Upper lobe of left lung (tissue), 6 donors: ENCODE measurements around the gene PDLIM1. TPM values are rescaled to one million over a fixed set of nuclear protein-coding genes. Genes with fewer than 3 reads are reported as not detected.

Experiments
- ATAC-seq, 2 donors: fragments of 200-7000 bp; cut with Tn5 transposase; one replicate each; pipeline ENCODE4 v1.9.1; 2022; ENCODE audit warnings: mild to moderate bottlenecking in 2 of 2, moderate library complexity in 2 of 2; ENCODE audit not compliant: low FRiP score in 2 of 2
- DNase-seq, 2 donors: peaks; one replicate each; pipeline ENCODE4 v3.0.0-alpha.2; 2019 to 2020
- H3K27ac ChIP-seq, 4 donors: fragments of 200-600 bp; sonication (generic); one replicate each; pipeline ENCODE4 v1.5.1; 2016 to 2019
- H3K27me3 ChIP-seq, 4 donors: fragments of 200-600 bp; sonication (generic); one replicate each; pipeline ENCODE4 v1.5.1; 2017 to 2019
- H3K36me3 ChIP-seq, 4 donors: fragments of 200-600 bp; sonication (generic); one replicate each; pipeline ENCODE4 v1.5.1; 2016 to 2019
- H3K4me1 ChIP-seq, 4 donors: fragments of 200-600 bp; sonication (generic); one replicate each; pipeline ENCODE4 v1.5.1; 2018 to 2019
- H3K4me3 ChIP-seq, 4 donors: fragments of 200-600 bp; sonication (generic); one replicate each; pipeline ENCODE4 v1.5.1; 2017 to 2019; ENCODE audit warnings: mild to moderate bottlenecking in 2 of 4, moderate library complexity in 1 of 4
- H3K9me3 ChIP-seq, 4 donors: fragments of 200-600 bp; sonication (generic); one replicate each; pipeline ENCODE4 v1.5.1; 2018 to 2019
- EP300 ChIP-seq, 4 donors: sonication (generic); formaldehyde crosslinking; IDR thresholded peaks; one replicate each; pipeline ENCODE4 v1.5.1; 2017; ENCODE audit warnings: antibody characterized with exemption in 4 of 4, control low read depth in 2 of 4
- POLR2A ChIP-seq, 4 donors: fragments of 450-650 bp; IDR thresholded peaks; one replicate each; pipeline ENCODE4 v1.5.1; 2016 to 2017; ENCODE audit warnings: antibody characterized with exemption in 4 of 4, mild to moderate bottlenecking in 2 of 4
- POLR2AphosphoS5 ChIP-seq, 2 donors: sonication (generic); formaldehyde crosslinking; IDR thresholded peaks; one replicate each; pipeline ENCODE4 v1.5.1; 2017; ENCODE audit warnings: antibody characterized with exemption in 2 of 2
- WGBS, 2 donors: methylation state at CpG; one replicate each; pipeline ENCODE4 v1.1.5; 2017 to 2018; 5-methylcytosine and 5-hydroxymethylcytosine counted together
- total RNA-seq, 6 donors: library from RNA; depleted of rRNA in 4 of 6; stranded (reverse); fragments of >200 nt in 4 of 6; gene quantifications; one replicate each; pipeline versions ENCODE4 v1.1.0 to v1.2.1, GENCODE V29; 2016 to 2021
- TF ChIP-seq, protein P1 (sequence below), 6 experiments: fragments of 450-650 bp in 4 of 6; fragments of 200-600 bp in 2 of 6; sonication (generic) in 2 of 6; IDR thresholded peaks; one replicate each; pipeline ENCODE4 v1.5.1; 2016 to 2019; ENCODE audit warnings: antibody characterized with exemption in 6 of 6
- donor health status: DM: no; HTN: no; CAD: no; lungs with moderate emphysema.
- donor health status: DM: no; HTN: yes; CAD: no; lungs with severe emphysema.

Gene PDLIM1
- total RNA-seq, 6 donors from 2014 or later = 78.6 to 239 (median 178) TPM

- Histone ChIP-seq H3K27ac (peak overlapping the region; percentile 84 to 88 (median 86)), H3K4me1 (peaks cover 17 to 24% (median 22%) of the 10 kb centered on the region in 4 donors), H3K27me3 (no peaks in the 10 kb centered on the region), H3K36me3 (peaks cover 0 to 22% (median 5%) of the 10 kb centered on the region in 4 donors), H3K4me3 (no peak overlapping the region), H3K9me3 (no peaks in the 10 kb centered on the region)
- no peak for TF ChIP-seq POLR2A (IDR thresholded peaks at IDR 0.05)
- TF ChIP-seq, protein P1, sequence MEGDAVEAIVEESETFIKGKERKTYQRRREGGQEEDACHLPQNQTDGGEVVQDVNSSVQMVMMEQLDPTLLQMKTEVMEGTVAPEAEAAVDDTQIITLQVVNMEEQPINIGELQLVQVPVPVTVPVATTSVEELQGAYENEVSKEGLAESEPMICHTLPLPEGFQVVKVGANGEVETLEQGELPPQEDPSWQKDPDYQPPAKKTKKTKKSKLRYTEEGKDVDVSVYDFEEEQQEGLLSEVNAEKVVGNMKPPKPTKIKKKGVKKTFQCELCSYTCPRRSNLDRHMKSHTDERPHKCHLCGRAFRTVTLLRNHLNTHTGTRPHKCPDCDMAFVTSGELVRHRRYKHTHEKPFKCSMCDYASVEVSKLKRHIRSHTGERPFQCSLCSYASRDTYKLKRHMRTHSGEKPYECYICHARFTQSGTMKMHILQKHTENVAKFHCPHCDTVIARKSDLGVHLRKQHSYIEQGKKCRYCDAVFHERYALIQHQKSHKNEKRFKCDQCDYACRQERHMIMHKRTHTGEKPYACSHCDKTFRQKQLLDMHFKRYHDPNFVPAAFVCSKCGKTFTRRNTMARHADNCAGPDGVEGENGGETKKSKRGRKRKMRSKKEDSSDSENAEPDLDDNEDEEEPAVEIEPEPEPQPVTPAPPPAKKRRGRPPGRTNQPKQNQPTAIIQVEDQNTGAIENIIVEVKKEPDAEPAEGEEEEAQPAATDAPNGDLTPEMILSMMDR (IDR thresholded peaks at IDR 0.05) = no peak
- no peak for TF ChIP-seq EP300 (IDR thresholded peaks at IDR 0.05)
- no peak for TF ChIP-seq POLR2AphosphoS5 (IDR thresholded peaks at IDR 0.05)
- WGBS, 2 donors = 92 to 94% methylated on average over 15 of the region's 19 CpGs
- DNase-seq = peak in 1 of 2 donors; percentile 34
- no peak for ATAC-seq
Observed at GRCh38 chr10:95335933-95336699, 45.3 kb upstream of the PDLIM1 start.

GRCh38 chr10:95334805-95335144 is 44.0 kb upstream of the PDLIM1 start:
- peaks cover 17 to 35% (median 28%) of the 10 kb centered on the region in 4 donors for H3K4me1 ChIP-seq
- no peak for DNase-seq
- H3K27me3 ChIP-seq = no peaks in the 10 kb centered on the region

DNA sequence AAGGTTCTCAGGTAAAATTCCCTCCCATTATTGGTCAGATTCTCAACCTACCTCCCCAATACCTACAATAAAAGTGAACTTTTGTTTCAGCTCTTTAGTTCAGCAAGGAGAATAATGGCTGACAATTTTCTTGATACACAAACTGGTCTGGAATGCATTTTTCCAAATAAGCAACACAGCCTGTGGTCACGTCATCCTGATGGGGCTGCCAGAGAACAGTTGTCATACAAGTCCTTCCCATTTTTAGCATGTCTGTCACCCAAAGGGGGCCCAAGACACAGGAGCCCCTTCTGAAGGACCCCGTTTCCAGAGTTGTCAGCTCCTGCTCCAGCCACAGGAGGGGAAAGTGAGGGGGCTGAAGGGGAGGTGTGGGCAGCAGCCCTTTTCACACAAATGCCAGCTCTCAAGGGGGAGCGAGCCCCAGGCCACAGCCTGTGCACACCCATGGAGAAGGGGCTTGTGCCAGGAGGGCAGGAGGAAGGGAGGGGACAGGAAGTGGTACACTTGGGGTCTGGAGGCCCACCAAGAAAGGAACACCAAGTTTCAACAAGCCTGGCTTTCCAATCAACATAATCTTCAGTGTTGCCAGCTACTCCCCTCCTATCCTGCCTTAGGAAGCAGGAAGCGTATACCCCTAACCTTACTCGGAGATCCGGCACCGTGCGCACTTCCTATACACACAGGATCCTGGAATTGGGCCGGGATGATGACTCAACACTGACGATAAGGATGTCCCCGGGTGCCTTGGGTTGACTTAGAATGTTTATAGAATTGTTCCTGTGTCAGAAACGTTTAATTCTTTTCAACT is 43.4 kb upstream of the PDLIM1 start:
- ATAC-seq = peak; percentile 78 to 88
- H3K4me1 ChIP-seq = peaks cover 17 to 40% (median 28%) of the 10 kb centered on the region in 4 donors
- no peak overlapping the region for H3K4me3 ChIP-seq
- H3K27me3 ChIP-seq = no peaks in the 10 kb centered on the region
- H3K36me3 ChIP-seq = peaks cover 0 to 21% (median 4%) of the 10 kb centered on the region in 4 donors
- no peaks in the 10 kb centered on the region for H3K9me3 ChIP-seq
- no peak for TF ChIP-seq POLR2A (IDR thresholded peaks at IDR 0.05)
- TF ChIP-seq, protein P1 (IDR thresholded peaks at IDR 0.05) = peak in 1 of 6 experiments; percentile 15
- peak; percentile 89 to 98 (median 97) for TF ChIP-seq EP300 (IDR thresholded peaks at IDR 0.05)
- peak; percentile 83 to 97 for TF ChIP-seq POLR2AphosphoS5 (IDR thresholded peaks at IDR 0.05)
- DNase-seq = peak in 1 of 2 donors; percentile 56
- WGBS, 2 donors = 57 to 60% methylated on average over 11 to 12 of the region's 12 CpGs
- H3K27ac ChIP-seq = peak overlapping the region; percentile 84 to 88 (median 86)

More at GRCh38 chr10:95334805-95335144, 44.0 kb upstream of the PDLIM1 start:
- 69 to 74% methylated on average over 3 of the region's 3 CpGs for WGBS, 2 donors
- TF ChIP-seq POLR2AphosphoS5 (IDR thresholded peaks at IDR 0.05) (no peak), EP300 (IDR thresholded peaks at IDR 0.05) (no peak), POLR2A (IDR thresholded peaks at IDR 0.05) (no peak)
- TF ChIP-seq, protein P1 (IDR thresholded peaks at IDR 0.05) = no peak
- no peaks in the 10 kb centered on the region for H3K9me3 ChIP-seq
- H3K4me3 ChIP-seq = no peak overlapping the region
- ATAC-seq = peak in 1 of 2 donors; percentile 3
- H3K27ac ChIP-seq = peak overlapping the region; percentile 84 to 88 (median 86)
- peaks cover 0 to 20% (median 5%) of the 10 kb centered on the region in 4 donors for H3K36me3 ChIP-seq

DNA sequence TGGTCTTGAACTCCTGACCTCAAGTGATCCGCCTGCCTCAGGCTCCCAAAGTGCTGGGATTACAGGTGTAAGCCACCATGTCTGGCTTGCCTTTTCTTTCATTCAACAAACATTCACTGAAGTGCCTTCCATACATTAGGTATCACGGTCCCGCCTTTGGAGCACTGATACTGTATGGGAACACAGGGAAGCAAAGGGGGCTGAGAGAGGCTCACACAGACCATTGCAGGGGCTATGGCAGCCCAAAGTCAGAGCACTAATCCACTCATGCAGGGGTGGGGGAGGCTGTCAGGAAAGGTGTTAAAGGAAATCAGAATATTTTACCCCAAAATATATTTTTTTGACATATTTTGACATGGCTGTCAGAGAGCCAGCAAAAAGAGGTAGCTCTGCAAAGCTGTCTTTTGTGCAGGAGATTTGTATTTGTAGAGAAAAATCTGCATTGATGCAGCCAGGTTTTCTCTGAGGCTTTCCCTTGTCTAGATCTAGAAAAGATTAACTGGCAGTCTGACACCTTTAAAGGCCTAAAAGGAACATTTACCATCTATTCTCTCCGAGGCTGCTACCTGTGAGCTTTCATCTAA is 42.0 kb upstream of the PDLIM1 start:
- WGBS, 2 donors = 94 to 98% methylated on average over 4 of the region's 4 CpGs
- no peak for ATAC-seq
- H3K4me1 ChIP-seq = peaks cover 19 to 42% (median 31%) of the 10 kb centered on the region in 4 donors
- no peaks in the 10 kb centered on the region for H3K27me3 ChIP-seq
- peak overlapping the region in 2 of 4 donors; percentile 88 for H3K27ac ChIP-seq
- peaks cover 0 to 18% (median 2%) of the 10 kb centered on the region in 4 donors for H3K36me3 ChIP-seq
- no peak overlapping the region for H3K4me3 ChIP-seq
- no peak for DNase-seq
- TF ChIP-seq EP300 (IDR thresholded peaks at IDR 0.05) (no peak), POLR2AphosphoS5 (IDR thresholded peaks at IDR 0.05) (no peak), POLR2A (IDR thresholded peaks at IDR 0.05) (no peak)
- TF ChIP-seq, protein P1 (IDR thresholded peaks at IDR 0.05) = no peak
- no peaks in the 10 kb centered on the region for H3K9me3 ChIP-seq
